GM12878 (cell line): ENCODE data around the gene CTDNEP1. TPM values are rescaled to one million over a fixed set of nuclear protein-coding genes. Genes with fewer than 3 reads are reported as not detected.

Experiments used
- BMI1 ChIP-seq: fragments of 450-650 bp; IDR thresholded peaks from 2 replicates; pipeline ENCODE4 v1.6.1; 2016; ENCODE audit warnings: mild to moderate bottlenecking, moderate library complexity, borderline replicate concordance
- BRCA1 ChIP-seq: IDR thresholded peaks from 2 replicates; pipeline ENCODE4 v1.6.1; 2011; ENCODE audit warnings: low read depth, low read length, improper control_type of control experiment
- CBFB ChIP-seq: IDR thresholded peaks from 2 replicates; pipeline ENCODE4 v1.6.1; 2016; ENCODE audit warnings: antibody characterized with exemption, low read depth
- EED ChIP-seq: sonication (generic); IDR thresholded peaks from 2 replicates; pipeline ENCODE4 v1.6.1; 2016; ENCODE audit warnings: antibody characterized with exemption, low read depth
- HDAC2 ChIP-seq: fragments of 200-600 bp; sonication (generic); IDR thresholded peaks from 2 replicates; pipeline ENCODE4 v1.6.1; 2017
- KDM1A ChIP-seq: fragments of 200-600 bp; sonication (generic); IDR thresholded peaks from 2 replicates; pipeline ENCODE4 v1.6.1; 2016; ENCODE audit warnings: borderline replicate concordance
- MEF2B ChIP-seq: fragments of 450-650 bp; IDR thresholded peaks from 2 replicates; pipeline ENCODE4 v1.6.1; 2018; ENCODE audit warnings: mild to moderate bottlenecking, moderate library complexity; ENCODE audit not compliant: partially characterized antibody, poor library complexity, severe bottlenecking
- RB1 ChIP-seq: fragments of 450-650 bp; formaldehyde crosslinking; IDR thresholded peaks from 2 replicates; pipeline ENCODE4 v1.6.1; 2017; ENCODE audit warnings: mild to moderate bottlenecking, borderline replicate concordance
- STAT3 ChIP-seq: IDR thresholded peaks from 2 replicates; pipeline ENCODE4 v1.6.1; 2011; ENCODE audit warnings: low read depth, low read length, improper control_type of control experiment
- polyA plus RNA-seq, 11 experiments: library from polyadenylated mRNA; depleted of rRNA in 4 of 11; unstranded in 6 of 11; stranded (reverse) in 5 of 11; fragments of >200 nt; fragmentation: Nextera tagmentation in 4 of 11; fragmentation: Illumina TruSeq in 1 of 11; extraction: Ambion mirVana in 4 of 11; extraction: Trizol in 1 of 11; gene quantifications; 1 replicate in 1 of 11; 2 replicates in 10 of 11; pipeline versions ENCODE4 v1.2.1 to v1.2.3, GENCODE V29; 2011 to 2016; ENCODE audit warnings: inconsistent platforms in 2 of 11, missing spikeins in 2 of 11, low read depth in 1 of 11
- total RNA-seq, 4 experiments: library from RNA; depleted of rRNA in 3 of 4; stranded (reverse); fragments of >200 nt in 3 of 4; fragmentation: Illumina TruSeq in 1 of 4; extraction: Trizol in 1 of 4; gene quantifications; 2 replicates each; pipeline versions ENCODE4 v1.2.1 to v1.2.3, GENCODE V29; 2013 to 2021
- TF ChIP-seq, protein P1 (sequence below): fragments of 450-650 bp; IDR thresholded peaks from 2 replicates; pipeline ENCODE4 v1.6.1; 2018; ENCODE audit warnings: borderline replicate concordance, mild to moderate bottlenecking; ENCODE audit not compliant: partially characterized antibody
- TF ChIP-seq, protein P2 (sequence below): IDR thresholded peaks from 2 replicates; pipeline ENCODE4 v1.6.1; 2012; ENCODE audit warnings: low read length, inconsistent platforms
- TF ChIP-seq, protein P3 (sequence below): IDR thresholded peaks from 2 replicates; pipeline ENCODE4 v1.6.1; 2011; ENCODE audit warnings: borderline replicate concordance, low read depth, mild to moderate bottlenecking, moderate library complexity, low read length; ENCODE audit not compliant: insufficient read depth, poor library complexity, severe bottlenecking
- TF ChIP-seq, protein P4 (sequence below): fragments of 450-650 bp; IDR thresholded peaks from 2 replicates; pipeline ENCODE4 v1.6.1; 2016; ENCODE audit warnings: mild to moderate bottlenecking
- TF ChIP-seq, protein P5 (sequence below): fragments of 150-350 bp; IDR thresholded peaks from 2 replicates; pipeline ENCODE4 v1.6.1; 2016; ENCODE audit warnings: low read depth, low read length

CTDNEP1 gene
- total and polyA plus RNA-seq, 10 of the 15 experiments (the other 5 are each of a cell fraction or from before 2014, with no cell fraction given) = 23.7 to 176 (median 30.3) TPM

DNA sequence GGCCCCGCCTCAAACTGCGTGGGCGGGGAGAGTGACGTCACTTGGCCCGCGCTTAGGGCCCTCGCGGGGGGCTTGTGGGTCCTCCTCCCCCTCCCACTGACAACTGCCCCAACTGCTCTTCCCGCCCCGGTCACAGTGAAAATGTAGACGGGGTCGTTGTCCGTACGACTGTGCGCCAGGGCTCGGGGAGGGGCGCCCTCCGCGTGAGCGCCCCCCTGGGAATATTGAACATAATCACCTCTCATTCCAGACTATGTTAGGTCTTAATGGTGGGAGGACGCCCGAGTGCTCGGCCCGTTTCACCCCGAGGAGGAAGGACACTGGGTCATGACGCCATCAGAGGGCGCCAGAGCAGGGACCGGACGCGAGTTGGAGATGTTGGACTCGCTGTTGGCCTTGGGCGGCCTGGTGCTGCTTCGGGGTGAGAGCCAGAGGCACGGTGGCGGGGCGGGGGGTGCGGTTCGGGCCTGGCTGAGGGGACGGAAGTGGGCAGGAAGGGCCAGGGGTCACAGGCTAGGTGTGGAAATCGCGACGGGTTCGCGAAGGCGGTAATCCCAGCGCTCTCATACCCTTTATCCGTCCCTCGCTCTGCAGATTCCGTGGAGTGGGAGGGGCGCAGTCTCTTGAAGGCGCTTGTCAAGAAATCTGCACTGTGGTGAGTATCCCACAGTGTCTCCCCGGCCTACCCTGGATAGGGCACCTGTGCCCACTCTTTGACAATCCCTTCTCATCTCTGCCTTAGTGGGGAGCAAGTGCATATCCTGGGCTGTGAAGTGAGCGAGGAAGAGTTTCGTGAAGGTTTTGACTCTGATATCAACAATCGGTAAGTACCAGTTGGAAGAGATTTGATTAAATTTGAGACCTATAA, 876 bp upstream of the CTDNEP1 start, which contains the start of gene ELP5 (continued):
- TF ChIP-seq, protein P1, sequence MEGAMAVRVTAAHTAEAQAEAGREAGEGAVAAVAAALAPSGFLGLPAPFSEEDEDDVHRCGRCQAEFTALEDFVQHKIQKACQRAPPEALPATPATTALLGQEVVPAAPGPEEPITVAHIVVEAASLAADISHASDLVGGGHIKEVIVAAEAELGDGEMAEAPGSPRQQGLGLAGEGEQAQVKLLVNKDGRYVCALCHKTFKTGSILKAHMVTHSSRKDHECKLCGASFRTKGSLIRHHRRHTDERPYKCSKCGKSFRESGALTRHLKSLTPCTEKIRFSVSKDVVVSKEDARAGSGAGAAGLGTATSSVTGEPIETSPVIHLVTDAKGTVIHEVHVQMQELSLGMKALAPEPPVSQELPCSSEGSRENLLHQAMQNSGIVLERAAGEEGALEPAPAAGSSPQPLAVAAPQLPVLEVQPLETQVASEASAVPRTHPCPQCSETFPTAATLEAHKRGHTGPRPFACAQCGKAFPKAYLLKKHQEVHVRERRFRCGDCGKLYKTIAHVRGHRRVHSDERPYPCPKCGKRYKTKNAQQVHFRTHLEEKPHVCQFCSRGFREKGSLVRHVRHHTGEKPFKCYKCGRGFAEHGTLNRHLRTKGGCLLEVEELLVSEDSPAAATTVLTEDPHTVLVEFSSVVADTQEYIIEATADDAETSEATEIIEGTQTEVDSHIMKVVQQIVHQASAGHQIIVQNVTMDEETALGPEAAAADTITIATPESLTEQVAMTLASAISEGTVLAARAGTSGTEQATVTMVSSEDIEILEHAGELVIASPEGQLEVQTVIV = peak; percentile 16
- TF ChIP-seq RB1 (peak; percentile 92; the same call in 1 of the 2 replicates), MEF2B (peak; percentile 94), STAT3 (no peak), BRCA1 (no peak), BMI1 (no peak), EED (0 out of 2 replicates have a peak, but pooled peaks have one; percentile 14), KDM1A (no peak), HDAC2 (no peak), CBFB (peak; percentile 48; the same call in 1 of the 2 replicates)
- TF ChIP-seq, protein P2, sequence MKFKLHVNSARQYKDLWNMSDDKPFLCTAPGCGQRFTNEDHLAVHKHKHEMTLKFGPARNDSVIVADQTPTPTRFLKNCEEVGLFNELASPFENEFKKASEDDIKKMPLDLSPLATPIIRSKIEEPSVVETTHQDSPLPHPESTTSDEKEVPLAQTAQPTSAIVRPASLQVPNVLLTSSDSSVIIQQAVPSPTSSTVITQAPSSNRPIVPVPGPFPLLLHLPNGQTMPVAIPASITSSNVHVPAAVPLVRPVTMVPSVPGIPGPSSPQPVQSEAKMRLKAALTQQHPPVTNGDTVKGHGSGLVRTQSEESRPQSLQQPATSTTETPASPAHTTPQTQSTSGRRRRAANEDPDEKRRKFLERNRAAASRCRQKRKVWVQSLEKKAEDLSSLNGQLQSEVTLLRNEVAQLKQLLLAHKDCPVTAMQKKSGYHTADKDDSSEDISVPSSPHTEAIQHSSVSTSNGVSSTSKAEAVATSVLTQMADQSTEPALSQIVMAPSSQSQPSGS = peak; percentile 91
- TF ChIP-seq, protein P3, sequence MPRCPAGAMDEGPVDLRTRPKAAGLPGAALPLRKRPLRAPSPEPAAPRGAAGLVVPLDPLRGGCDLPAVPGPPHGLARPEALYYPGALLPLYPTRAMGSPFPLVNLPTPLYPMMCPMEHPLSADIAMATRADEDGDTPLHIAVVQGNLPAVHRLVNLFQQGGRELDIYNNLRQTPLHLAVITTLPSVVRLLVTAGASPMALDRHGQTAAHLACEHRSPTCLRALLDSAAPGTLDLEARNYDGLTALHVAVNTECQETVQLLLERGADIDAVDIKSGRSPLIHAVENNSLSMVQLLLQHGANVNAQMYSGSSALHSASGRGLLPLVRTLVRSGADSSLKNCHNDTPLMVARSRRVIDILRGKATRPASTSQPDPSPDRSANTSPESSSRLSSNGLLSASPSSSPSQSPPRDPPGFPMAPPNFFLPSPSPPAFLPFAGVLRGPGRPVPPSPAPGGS = no peak
- TF ChIP-seq, protein P4, sequence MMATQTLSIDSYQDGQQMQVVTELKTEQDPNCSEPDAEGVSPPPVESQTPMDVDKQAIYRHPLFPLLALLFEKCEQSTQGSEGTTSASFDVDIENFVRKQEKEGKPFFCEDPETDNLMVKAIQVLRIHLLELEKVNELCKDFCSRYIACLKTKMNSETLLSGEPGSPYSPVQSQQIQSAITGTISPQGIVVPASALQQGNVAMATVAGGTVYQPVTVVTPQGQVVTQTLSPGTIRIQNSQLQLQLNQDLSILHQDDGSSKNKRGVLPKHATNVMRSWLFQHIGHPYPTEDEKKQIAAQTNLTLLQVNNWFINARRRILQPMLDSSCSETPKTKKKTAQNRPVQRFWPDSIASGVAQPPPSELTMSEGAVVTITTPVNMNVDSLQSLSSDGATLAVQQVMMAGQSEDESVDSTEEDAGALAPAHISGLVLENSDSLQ = no peak; the same call in none of the 2 replicates
- TF ChIP-seq, protein P5, sequence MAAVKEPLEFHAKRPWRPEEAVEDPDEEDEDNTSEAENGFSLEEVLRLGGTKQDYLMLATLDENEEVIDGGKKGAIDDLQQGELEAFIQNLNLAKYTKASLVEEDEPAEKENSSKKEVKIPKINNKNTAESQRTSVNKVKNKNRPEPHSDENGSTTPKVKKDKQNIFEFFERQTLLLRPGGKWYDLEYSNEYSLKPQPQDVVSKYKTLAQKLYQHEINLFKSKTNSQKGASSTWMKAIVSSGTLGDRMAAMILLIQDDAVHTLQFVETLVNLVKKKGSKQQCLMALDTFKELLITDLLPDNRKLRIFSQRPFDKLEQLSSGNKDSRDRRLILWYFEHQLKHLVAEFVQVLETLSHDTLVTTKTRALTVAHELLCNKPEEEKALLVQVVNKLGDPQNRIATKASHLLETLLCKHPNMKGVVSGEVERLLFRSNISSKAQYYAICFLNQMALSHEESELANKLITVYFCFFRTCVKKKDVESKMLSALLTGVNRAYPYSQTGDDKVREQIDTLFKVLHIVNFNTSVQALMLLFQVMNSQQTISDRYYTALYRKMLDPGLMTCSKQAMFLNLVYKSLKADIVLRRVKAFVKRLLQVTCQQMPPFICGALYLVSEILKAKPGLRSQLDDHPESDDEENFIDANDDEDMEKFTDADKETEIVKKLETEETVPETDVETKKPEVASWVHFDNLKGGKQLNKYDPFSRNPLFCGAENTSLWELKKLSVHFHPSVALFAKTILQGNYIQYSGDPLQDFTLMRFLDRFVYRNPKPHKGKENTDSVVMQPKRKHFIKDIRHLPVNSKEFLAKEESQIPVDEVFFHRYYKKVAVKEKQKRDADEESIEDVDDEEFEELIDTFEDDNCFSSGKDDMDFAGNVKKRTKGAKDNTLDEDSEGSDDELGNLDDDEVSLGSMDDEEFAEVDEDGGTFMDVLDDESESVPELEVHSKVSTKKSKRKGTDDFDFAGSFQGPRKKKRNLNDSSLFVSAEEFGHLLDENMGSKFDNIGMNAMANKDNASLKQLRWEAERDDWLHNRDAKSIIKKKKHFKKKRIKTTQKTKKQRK = no peak
